Mesodermal cell (in vitro differentiated cells): ENCODE data around the gene KCNT1.

ENCODE experiments used
- H3K27ac ChIP-seq: 2 replicates; pipeline ENCODE4 v1.7.0; 2013; ENCODE audit warnings: mild to moderate bottlenecking, low read depth, low read length, moderate library complexity; ENCODE audit not compliant: severe bottlenecking
- H3K36me3 ChIP-seq: 2 replicates; pipeline ENCODE4 v1.7.1; 2013; ENCODE audit warnings: mild to moderate bottlenecking, low read length, moderate library complexity; ENCODE audit not compliant: control insufficient read depth, insufficient read depth
- H3K4me1 ChIP-seq: one replicate; pipeline ENCODE4 v1.7.1; 2013; ENCODE audit warnings: mild to moderate bottlenecking, low read length; ENCODE audit not compliant: insufficient read depth, control insufficient read depth, poor library complexity, severe bottlenecking
- H3K4me3 ChIP-seq: 2 replicates; pipeline ENCODE4 v1.7.0; 2013; ENCODE audit warnings: low read length, control low read depth, mild to moderate bottlenecking; ENCODE audit not compliant: insufficient read depth, poor library complexity, severe bottlenecking; ENCODE audit errors: extremely low read depth
- H3K9me3 ChIP-seq: 2 replicates; pipeline ENCODE4 v1.7.1; 2013; ENCODE audit warnings: mild to moderate bottlenecking, low read length, moderate library complexity; ENCODE audit not compliant: control insufficient read depth
- WGBS, 2 experiments: methylation state at CpG; one replicate each; pipeline ENCODE4 v1.1.5; 2013; ENCODE audit warnings: missing lambda C conversion rate in 2 of 2; ENCODE audit not compliant: insufficient coverage in 2 of 2; 5-methylcytosine and 5-hydroxymethylcytosine counted together

KCNT1 gene

GRCh38 chr9:135737840-135738521 is 36.0 kb downstream of the KCNT1 start:
- Histone ChIP-seq H3K9me3 (no peaks in the 10 kb centered on the region), H3K36me3 (no peaks in the 10 kb centered on the region), H3K4me1 (no peaks in the 10 kb centered on the region), H3K27ac (no peak overlapping the region), H3K4me3 (no peak overlapping the region)
- WGBS, 2 experiments: 86 to 87% methylated on average over 14 of the region's 16 CpGs

DNA sequence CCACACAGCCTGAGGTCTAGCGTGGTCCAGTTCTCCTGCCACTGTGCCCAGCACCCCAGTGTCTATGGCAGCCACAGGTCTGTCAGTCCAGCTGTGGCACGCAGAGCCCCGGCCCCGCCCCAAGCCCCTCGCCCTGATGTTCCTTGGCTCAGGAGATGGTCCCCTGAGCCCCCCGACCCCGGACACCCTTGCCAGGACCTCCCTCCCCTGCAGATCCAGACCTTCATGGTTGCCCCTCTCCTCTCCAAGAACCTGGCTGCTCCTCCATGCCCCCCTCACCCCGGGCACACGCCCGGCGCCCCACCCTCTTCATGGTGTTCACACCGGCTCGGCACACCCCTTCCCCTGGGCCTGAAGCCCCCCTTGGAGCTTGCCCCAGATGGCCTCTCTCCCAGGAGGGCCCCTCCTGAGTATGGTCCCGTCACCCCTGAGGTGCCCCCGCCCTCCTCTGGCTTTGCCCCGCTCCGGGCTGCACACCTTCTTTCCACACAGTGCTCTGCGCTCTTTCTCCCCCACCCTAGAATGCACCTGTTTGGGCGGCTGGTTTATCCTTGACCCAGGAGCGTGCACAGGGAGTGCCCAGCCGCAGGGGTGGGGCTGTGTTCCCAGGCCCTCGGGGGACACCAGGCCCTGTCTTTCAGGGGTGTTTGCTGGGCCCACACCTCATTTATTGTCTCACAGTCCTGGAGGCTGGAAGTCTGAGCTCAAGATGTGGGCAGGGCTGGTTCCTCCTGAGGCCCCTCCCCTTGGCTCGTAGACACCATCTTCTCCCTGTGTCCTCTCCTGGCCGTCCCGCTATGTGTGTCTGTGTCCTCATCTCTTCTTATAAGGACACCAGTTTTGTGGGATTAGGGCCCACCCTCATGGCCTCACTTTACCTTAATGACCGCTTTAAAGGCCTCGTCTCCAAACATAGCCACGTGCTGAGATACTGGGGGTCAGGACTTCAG is 37.6 kb downstream of the KCNT1 start:
- no peaks in the 10 kb centered on the region for H3K9me3 ChIP-seq
- no peaks in the 10 kb centered on the region for H3K4me1 ChIP-seq
- H3K4me3 ChIP-seq: no peak overlapping the region
- H3K27ac ChIP-seq: no peak overlapping the region
- no peaks in the 10 kb centered on the region for H3K36me3 ChIP-seq
- WGBS, 2 experiments: 83 to 91% methylated on average over 24 to 27 of the region's 28 CpGs

- Histone ChIP-seq H3K27ac (no peak overlapping the region), H3K4me1 (no peaks in the 10 kb centered on the region), H3K4me3 (no peak overlapping the region), H3K9me3 (no peaks in the 10 kb centered on the region), H3K36me3 (no peaks in the 10 kb centered on the region)
- WGBS, 2 experiments: 88 to 89% methylated on average over 19 of the region's 24 CpGs
Observed at GRCh38 chr9:135741276-135742219, 39.6 kb downstream of the KCNT1 start.

DNA sequence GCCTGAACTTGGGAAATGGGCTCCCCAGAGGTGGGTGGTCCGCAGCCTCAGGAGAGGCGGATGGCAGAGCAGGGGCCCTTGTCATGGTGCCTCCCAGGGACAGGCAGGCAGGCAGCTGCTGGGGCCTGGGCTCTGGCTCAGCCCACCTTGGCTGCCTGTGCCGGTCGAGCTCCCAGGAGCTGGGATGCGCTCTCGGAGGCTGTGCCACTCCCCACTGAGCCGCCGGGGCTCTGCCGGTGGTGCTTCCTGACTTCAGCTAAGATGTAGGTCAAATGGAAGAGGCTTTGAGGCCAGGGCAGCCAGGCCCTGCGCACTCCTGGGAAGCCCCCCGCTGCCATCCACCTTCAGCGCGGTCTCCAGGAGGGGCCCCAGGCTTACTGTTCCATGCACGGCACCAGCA is 41.0 kb downstream of the KCNT1 start:
- no peak overlapping the region for H3K4me3 ChIP-seq
- 88 to 90% methylated on average over 13 to 14 of the region's 14 CpGs for WGBS, 2 experiments
- H3K36me3 ChIP-seq: no peaks in the 10 kb centered on the region
- H3K27ac ChIP-seq: no peak overlapping the region
- no peaks in the 10 kb centered on the region for H3K4me1 ChIP-seq
- no peaks in the 10 kb centered on the region for H3K9me3 ChIP-seq

DNA sequence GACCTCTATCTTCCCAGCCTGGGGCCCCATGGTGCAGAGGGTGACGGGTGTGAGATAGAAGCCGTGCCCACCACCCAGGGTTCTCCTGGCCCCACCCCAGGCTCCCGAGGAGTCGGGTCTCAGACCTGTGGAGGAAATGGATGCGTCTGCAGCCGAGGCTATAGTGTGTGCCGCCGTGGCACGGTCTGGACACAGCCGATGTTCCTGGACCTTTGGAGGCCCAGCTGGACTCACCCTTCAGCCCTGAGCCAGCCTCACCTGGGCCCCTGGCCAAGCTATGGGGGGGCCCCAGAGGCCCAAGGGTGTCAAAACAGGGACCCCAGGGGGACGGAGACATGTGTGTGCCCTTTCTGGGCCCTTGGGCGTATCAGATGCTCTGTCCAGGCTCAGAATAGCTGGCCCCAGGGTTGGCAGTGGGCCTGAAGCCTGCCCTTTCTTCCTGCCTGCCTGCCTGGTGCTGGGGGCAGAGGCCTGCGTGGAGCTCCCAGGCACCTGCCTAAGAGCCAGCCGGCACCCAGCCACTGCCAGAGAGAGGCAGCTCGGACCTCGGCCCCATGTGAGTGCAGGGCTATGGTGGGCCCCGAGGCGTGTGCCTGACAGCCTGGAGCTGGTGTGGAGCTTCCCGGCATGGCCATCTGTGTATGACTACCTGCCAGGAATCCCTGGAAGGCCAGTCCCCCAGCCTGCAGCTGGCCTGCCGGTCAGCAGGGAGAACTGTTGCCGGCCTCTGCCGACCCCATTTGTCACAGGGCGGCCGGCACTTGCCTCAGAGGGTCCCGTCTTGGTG is 41.8 kb downstream of the KCNT1 start:
- Histone ChIP-seq H3K27ac (no peak overlapping the region), H3K4me3 (no peak overlapping the region), H3K9me3 (no peaks in the 10 kb centered on the region), H3K4me1 (no peaks in the 10 kb centered on the region), H3K36me3 (no peaks in the 10 kb centered on the region)
- 88 to 89% methylated on average over 18 to 20 of the region's 25 CpGs for WGBS, 2 experiments

- Histone ChIP-seq H3K36me3 (no peaks in the 10 kb centered on the region), H3K4me1 (no peaks in the 10 kb centered on the region)
- 92 to 96% methylated on average over 28 to 33 of the region's 33 CpGs for WGBS, 2 experiments
Observed at GRCh38 chr9:135744333-135745070, 42.5 kb downstream of the KCNT1 start.

DNA sequence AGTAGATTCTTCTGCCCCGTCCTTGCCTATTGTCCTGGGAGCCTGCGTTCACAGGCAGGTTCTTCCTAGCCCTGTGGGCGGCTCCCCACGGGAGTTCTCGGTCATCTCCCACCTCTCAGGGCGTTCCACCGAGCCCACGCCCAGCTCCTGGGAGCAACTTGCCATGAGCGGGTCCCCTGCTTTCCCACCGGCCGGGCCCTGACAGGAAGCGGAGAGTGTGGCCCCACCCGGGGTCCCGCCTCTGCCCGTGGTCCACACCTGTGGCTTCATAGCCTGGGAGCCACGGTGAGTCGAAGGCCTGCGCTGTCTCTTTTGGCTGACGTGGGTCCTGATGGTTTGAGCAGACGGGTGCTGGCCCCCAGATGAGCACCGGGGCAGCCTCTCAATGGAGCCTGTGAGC is 43.2 kb downstream of the KCNT1 start:
- Histone ChIP-seq H3K9me3 (no peaks in the 10 kb centered on the region), H3K36me3 (no peaks in the 10 kb centered on the region), H3K27ac (no peak overlapping the region), H3K4me1 (no peaks in the 10 kb centered on the region), H3K4me3 (no peak overlapping the region)
- WGBS, 2 experiments: 92 to 96% methylated on average over 19 to 21 of the region's 21 CpGs

More at GRCh38 chr9:135744333-135745070, 42.5 kb downstream of the KCNT1 start:
- Histone ChIP-seq H3K4me3 (no peak overlapping the region), H3K27ac (no peak overlapping the region), H3K9me3 (no peaks in the 10 kb centered on the region)

DNA sequence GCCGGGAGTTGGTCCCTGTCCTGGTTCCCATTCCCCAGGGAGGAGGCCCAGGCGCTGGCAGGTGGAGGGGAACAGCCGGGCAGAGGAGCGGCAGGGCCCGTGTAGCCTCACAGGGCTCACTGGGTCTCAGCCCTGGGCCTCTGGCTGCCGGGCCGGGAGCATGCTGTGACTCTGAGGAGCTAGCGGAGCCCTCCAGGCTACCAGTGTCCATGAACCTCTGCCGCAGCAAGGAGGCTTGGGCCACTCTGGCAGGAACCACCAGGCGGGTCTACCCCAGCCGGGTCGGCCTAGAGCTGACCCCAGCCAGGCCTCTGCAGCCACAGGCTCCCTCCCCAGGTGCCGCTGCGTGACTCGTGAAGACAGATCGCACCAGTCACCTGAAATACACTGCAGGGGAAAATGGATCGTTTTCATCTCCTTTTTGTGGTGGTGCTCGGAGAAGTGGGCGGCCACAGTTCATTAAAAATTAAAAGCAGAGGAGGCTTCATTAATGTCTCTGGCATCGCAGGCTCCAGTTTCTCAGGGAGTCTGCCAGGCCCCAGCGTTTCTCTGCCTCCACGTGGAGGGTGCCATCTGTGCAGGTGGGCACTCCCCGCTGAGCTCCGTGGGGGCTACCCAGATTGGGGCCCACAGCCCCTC is 43.8 kb downstream of the KCNT1 start:
- 88 to 92% methylated on average over 24 of the region's 24 CpGs for WGBS, 2 experiments

DNA sequence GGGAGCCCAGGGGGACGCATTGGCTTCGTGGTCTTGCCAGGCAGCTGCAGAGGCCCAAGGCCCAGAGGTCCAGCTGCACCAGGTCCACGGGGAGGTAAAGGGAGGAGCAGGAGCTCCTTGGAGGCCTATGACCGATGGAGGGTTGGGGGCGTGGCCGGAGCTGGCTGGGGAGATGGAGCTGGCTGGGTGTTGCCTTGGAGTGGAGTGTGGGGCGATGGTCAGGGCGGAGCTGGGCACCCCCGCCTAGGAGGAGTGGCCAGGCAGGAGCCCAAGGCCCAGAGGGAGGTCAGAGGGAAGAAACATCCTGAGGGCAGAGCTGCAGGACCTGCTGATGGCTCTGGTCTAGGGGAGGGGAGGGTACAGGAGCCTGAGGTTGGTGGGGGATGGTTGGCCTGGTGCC is 44.6 kb downstream of the KCNT1 start:
- H3K36me3 ChIP-seq: no peaks in the 10 kb centered on the region
- no peak overlapping the region for H3K27ac ChIP-seq
- 81 to 94% methylated on average over 6 to 9 of the region's 9 CpGs for WGBS, 2 experiments
- H3K4me3 ChIP-seq: no peak overlapping the region
- H3K9me3 ChIP-seq: no peaks in the 10 kb centered on the region
- H3K4me1 ChIP-seq: no peaks in the 10 kb centered on the region

More for the DNA sequence above, 43.8 kb downstream of the KCNT1 start:
- Histone ChIP-seq H3K36me3 (no peaks in the 10 kb centered on the region), H3K4me1 (no peaks in the 10 kb centered on the region), H3K27ac (no peak overlapping the region), H3K4me3 (no peak overlapping the region), H3K9me3 (no peaks in the 10 kb centered on the region)
